Endothelial cell of umbilical vein (primary cell): ENCODE measurements around the gene RGS11. TPM values are rescaled to one million over a fixed set of nuclear protein-coding genes. Genes with fewer than 3 reads are reported as not detected.

ENCODE experiments used
- BruUV-seq: library from RNA; stranded (reverse); fragments of 400-500 nt; replicated peaks from 2 replicates; lab custom pipeline; 2021; lab: Mats Ljungman, UMichigan
- CTCF ChIA-PET: fragments of 300-600, 350-600 bp; sonication (Branson Sonifier 250); formaldehyde crosslinking; loops from one replicate; lab custom pipeline; 2021; ENCODE audit warnings: antibody characterized with exemption, inconsistent platforms; lab: Charles Lee
- POLR2A ChIA-PET: fragments of 300-600, 350-600 bp; sonication (Branson Sonifier 250); formaldehyde crosslinking; loops from one replicate; lab custom pipeline; 2021; ENCODE audit warnings: antibody characterized with exemption, inconsistent platforms; lab: Charles Lee
- DNase-seq: peaks from one replicate; pipeline ENCODE4 v3.0.0-alpha.2; 2011; ENCODE audit warnings: low read depth, low spot score
- FAIRE-seq: peaks from 2 replicates; lab custom pipeline; 2011; peaks lifted over from hg19 to GRCh38; lab: Jason Lieb, UNC
- H2AFZ ChIP-seq: 2 replicates; pipeline ENCODE4 v1.6.0; 2012; ENCODE audit warnings: low read depth, low read length, control low read depth, inconsistent platforms
- H3K27ac ChIP-seq: 2 replicates; pipeline ENCODE4 v1.5.1; 2011; ENCODE audit warnings: low read depth, mild to moderate bottlenecking, control low read depth, low read length, moderate library complexity; ENCODE audit not compliant: insufficient read depth
- H3K27me3 ChIP-seq, 2 experiments: 2 replicates each; pipeline versions ENCODE4 v1.6.0 to v1.6.1; 2011; ENCODE audit warnings: low read length in 2 of 2, mixed read lengths in 1 of 2; ENCODE audit not compliant: control insufficient read depth in 2 of 2, insufficient read depth in 2 of 2
- H3K36me3 ChIP-seq, 2 experiments: 2 replicates in 1 of 2; 3 replicates in 1 of 2; pipeline ENCODE4 v1.5.1; 2011; ENCODE audit warnings: low read length in 2 of 2, mild to moderate bottlenecking in 1 of 2, moderate library complexity in 1 of 2; ENCODE audit not compliant: control insufficient read depth in 2 of 2, insufficient read depth in 2 of 2; ENCODE audit errors: extremely low read depth in 1 of 2
- H3K4me1 ChIP-seq: 3 replicates; pipeline ENCODE4 v1.5.1; 2011; ENCODE audit warnings: mild to moderate bottlenecking, low read length; ENCODE audit not compliant: control insufficient read depth, insufficient read depth; ENCODE audit errors: extremely low read depth
- H3K4me2 ChIP-seq: 2 replicates; pipeline ENCODE4 v1.6.1; 2011; ENCODE audit warnings: low read length, control low read depth, mixed read lengths; ENCODE audit not compliant: insufficient read depth
- H3K4me3 ChIP-seq, 3 experiments: fragments of 200-600 bp in 1 of 3; sonication (generic), shearing (Covaris generic) in 1 of 3; replicated peaks in 1 of 3; 2 replicates each; pipeline ENCODE4 v1.5.1; 2011 to 2016; ENCODE audit warnings: control low read depth in 3 of 3, low read length in 3 of 3, mild to moderate bottlenecking in 2 of 3, inconsistent platforms in 1 of 3, low read depth in 1 of 3, moderate library complexity in 1 of 3; ENCODE audit not compliant: insufficient read depth in 1 of 3
- H3K79me2 ChIP-seq: 2 replicates; pipeline ENCODE4 v1.6.0; 2012; ENCODE audit warnings: low read length, inconsistent platforms; ENCODE audit not compliant: control insufficient read depth, insufficient read depth
- H3K9ac ChIP-seq: replicated peaks from 2 replicates; pipeline ENCODE3; 2011; ENCODE audit warnings: low read length, control low read depth; ENCODE audit not compliant: insufficient read depth; ENCODE audit errors: extremely low read depth
- H3K9me1 ChIP-seq: replicated peaks from 3 replicates; pipeline ENCODE4 v1.6.0; 2011; ENCODE audit warnings: mild to moderate bottlenecking, low read length; ENCODE audit not compliant: control insufficient read depth, insufficient read depth; ENCODE audit errors: extremely low read depth
- H3K9me3 ChIP-seq: replicated peaks from 2 replicates; pipeline ENCODE4 v1.5.1; 2012; ENCODE audit warnings: low read length, inconsistent platforms; ENCODE audit not compliant: control insufficient read depth, insufficient read depth
- H4K20me1 ChIP-seq: replicated peaks from 2 replicates; pipeline ENCODE3; 2011; ENCODE audit warnings: mild to moderate bottlenecking, low read length; ENCODE audit not compliant: control insufficient read depth, insufficient read depth; ENCODE audit errors: extremely low read depth
- EZH2 ChIP-seq: IDR thresholded peaks from 2 replicates; pipeline ENCODE4 v1.6.1; 2012; ENCODE audit warnings: borderline replicate concordance, low read depth, mild to moderate bottlenecking, moderate library complexity, low read length, inconsistent platforms; ENCODE audit not compliant: severe bottlenecking
- FOS ChIP-seq: IDR thresholded peaks from 2 replicates; pipeline ENCODE4 v1.6.1; 2011; ENCODE audit warnings: mild to moderate bottlenecking, low read length, moderate library complexity, borderline replicate concordance; ENCODE audit not compliant: insufficient read depth
- GATA2 ChIP-seq: IDR thresholded peaks from 2 replicates; pipeline ENCODE4 v1.7.0; 2011; ENCODE audit warnings: low read depth, mild to moderate bottlenecking, moderate library complexity, mixed read lengths, low read length; ENCODE audit not compliant: insufficient read length, insufficient read depth
- JUN ChIP-seq: IDR thresholded peaks from 2 replicates; pipeline ENCODE4 v1.6.1; 2011; ENCODE audit warnings: borderline replicate concordance, low read depth; ENCODE audit not compliant: insufficient read length, insufficient read depth
- MYC ChIP-seq: IDR thresholded peaks from one replicate; pipeline ENCODE4 v1.6.1; 2011; ENCODE audit warnings: mild to moderate bottlenecking, low read depth, low read length
- POLR2A ChIP-seq: IDR thresholded peaks from 2 replicates; pipeline ENCODE4 v1.6.1; 2012; ENCODE audit warnings: low read depth, mild to moderate bottlenecking, control low read depth, low read length
- POLR2AphosphoS5 ChIP-seq: IDR thresholded peaks from 2 replicates; pipeline ENCODE4 v1.6.1; 2012; ENCODE audit warnings: low read depth, mild to moderate bottlenecking, control low read depth, low read length, moderate library complexity; ENCODE audit not compliant: insufficient read depth
- dilution Hi-C: fragments of 300-500 bp; cut with MboI; formaldehyde crosslinking; loops from one replicate; pipeline ENCODE4 v1.15.0; 2019; ENCODE audit warnings: low sequenced_read_pairs; ENCODE audit not compliant: extremely low pct_ligation_motif_present
- intact Hi-C: fragments of 100-400 bp; cut with micrococcal nuclease; formaldehyde crosslinking; loops from one replicate; pipeline ENCODE4 v1.10.0; 2022
- polyA plus RNA-seq, 4 experiments: library from polyadenylated mRNA; depleted of rRNA in 3 of 4; stranded (reverse) in 3 of 4; unstranded in 1 of 4; fragments of >200 nt; gene quantifications; 2 replicates each; pipeline versions ENCODE4 v1.2.1 to v1.2.3, GENCODE V29; 2011 to 2012; ENCODE audit warnings: missing spikeins in 1 of 4
- total RNA-seq: library from RNA; stranded (reverse); gene quantifications from 2 replicates; pipeline ENCODE4 v1.2.3, GENCODE V29; 2021
- TF ChIP-seq, protein P1 (sequence below): IDR thresholded peaks from 2 replicates; pipeline ENCODE4 v1.6.1; 2011; ENCODE audit not compliant: insufficient read depth, insufficient read length
- TF ChIP-seq, protein P2 (sequence below), 2 donors: IDR thresholded peaks; 1 replicate in 1 of 2; 2 replicates in 1 of 2; pipeline ENCODE4 v1.5.1; 2011; ENCODE audit warnings: low read length in 2 of 2, mild to moderate bottlenecking in 2 of 2, moderate library complexity in 2 of 2, control low read depth in 1 of 2, inconsistent platforms in 1 of 2, low read depth in 1 of 2; ENCODE audit not compliant: insufficient read depth in 1 of 2; ENCODE audit errors: extremely low read depth in 1 of 2

Gene RGS11
- total and polyA plus RNA-seq, 2 donors (not counting 3 experiments of a cell fraction or from before 2014, with no cell fraction given): 3.0 to 4.9 TPM

DNA sequence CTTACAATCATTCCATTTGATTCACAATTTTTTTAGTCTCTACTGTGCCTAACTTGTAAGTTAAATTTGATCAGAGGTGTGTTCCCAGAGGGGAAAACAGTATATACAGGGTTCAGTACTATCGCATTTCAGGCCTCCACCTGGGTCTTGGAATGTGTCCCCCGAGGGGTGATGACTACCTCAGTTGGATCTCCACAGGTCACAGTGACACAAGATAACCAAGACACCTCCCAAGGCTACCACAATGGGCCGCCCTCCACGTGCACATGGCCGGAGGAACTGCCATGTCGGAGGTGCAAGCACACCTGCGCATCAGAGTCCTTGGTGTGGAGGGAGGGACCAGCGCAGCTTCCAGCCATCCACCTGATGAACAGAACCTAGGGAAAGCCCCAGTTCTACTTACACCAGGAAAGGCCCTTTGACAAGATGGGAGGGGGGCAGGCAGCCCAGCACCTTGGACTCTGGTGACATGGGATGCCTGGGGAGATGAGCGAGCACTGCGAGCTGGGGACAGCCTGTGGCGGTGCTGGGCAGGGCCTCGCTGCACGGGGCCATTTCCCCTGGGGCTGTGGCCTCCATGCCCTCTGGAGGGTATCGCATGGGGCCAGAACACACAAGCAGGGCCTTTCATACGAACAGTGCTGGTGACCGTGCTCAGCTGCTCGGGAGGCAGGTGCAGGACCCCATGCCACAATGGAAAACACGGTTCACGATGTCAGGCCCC, 41.2 kb upstream of the RGS11 start:
- Histone ChIP-seq H3K27ac (no peak overlapping the region), H3K79me2 (peaks cover 47% of the 10 kb centered on the region), H3K9me1 (no peaks in the 10 kb centered on the region), H3K9me3 (no peaks in the 10 kb centered on the region), H3K27me3 (no peaks in the 10 kb centered on the region), H2AFZ (no peak overlapping the region), H3K4me3 (no peak overlapping the region), H3K9ac (no peak overlapping the region), H3K4me2 (no peak overlapping the region), H4K20me1 (no peaks in the 10 kb centered on the region), H3K36me3 (peaks cover 3 to 18% of the 10 kb centered on the region in 2 experiments), H3K4me1 (no peaks in the 10 kb centered on the region)
- no TSS peak for BruUV-seq
- intact Hi-C loops (no loop called here), dilution Hi-C loops (no loop called here)
- FAIRE-seq (no peak), DNase-seq (no peak)
- TF ChIP-seq, protein P1, sequence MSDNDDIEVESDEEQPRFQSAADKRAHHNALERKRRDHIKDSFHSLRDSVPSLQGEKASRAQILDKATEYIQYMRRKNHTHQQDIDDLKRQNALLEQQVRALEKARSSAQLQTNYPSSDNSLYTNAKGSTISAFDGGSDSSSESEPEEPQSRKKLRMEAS: no peak
- TF ChIP-seq, protein P2, sequence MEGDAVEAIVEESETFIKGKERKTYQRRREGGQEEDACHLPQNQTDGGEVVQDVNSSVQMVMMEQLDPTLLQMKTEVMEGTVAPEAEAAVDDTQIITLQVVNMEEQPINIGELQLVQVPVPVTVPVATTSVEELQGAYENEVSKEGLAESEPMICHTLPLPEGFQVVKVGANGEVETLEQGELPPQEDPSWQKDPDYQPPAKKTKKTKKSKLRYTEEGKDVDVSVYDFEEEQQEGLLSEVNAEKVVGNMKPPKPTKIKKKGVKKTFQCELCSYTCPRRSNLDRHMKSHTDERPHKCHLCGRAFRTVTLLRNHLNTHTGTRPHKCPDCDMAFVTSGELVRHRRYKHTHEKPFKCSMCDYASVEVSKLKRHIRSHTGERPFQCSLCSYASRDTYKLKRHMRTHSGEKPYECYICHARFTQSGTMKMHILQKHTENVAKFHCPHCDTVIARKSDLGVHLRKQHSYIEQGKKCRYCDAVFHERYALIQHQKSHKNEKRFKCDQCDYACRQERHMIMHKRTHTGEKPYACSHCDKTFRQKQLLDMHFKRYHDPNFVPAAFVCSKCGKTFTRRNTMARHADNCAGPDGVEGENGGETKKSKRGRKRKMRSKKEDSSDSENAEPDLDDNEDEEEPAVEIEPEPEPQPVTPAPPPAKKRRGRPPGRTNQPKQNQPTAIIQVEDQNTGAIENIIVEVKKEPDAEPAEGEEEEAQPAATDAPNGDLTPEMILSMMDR (IDR thresholded peaks at IDR 0.05; ENCODE audit: extremely low read depth in 1 of 2, insufficient read depth in 1 of 2, low read depth in 1 of 2, low read length in 2 of 2): no peak
- no peak for TF ChIP-seq FOS
- TF ChIP-seq POLR2A: no peak
- no peak for TF ChIP-seq JUN
- no peak for TF ChIP-seq EZH2
- TF ChIP-seq POLR2AphosphoS5: no peak
- TF ChIP-seq MYC: no peak
- TF ChIP-seq GATA2: no peak
- CTCF ChIA-PET: no interaction called here
- POLR2A ChIA-PET: no interaction called here
